B cell (primary cell): ENCODE measurements around the gene GANAB. TPM values are rescaled to one million over a fixed set of nuclear protein-coding genes. Genes with fewer than 3 reads are reported as not detected.

Experiments used
- ATAC-seq: fragments of 200-7000 bp; cut with Tn5 transposase; one replicate; pipeline ENCODE4 v1.10.0; 2021; ENCODE audit warnings: low read depth, mild to moderate bottlenecking, moderate number of reproducible peaks, moderate library complexity
- CTCF ChIA-PET: fragments of 350-600 bp; sonication (Branson Sonifier 250); formaldehyde crosslinking; loops from one replicate; lab custom pipeline; 2021; ENCODE audit warnings: antibody characterized with exemption, inconsistent platforms; lab: Charles Lee
- POLR2A ChIA-PET: fragments of 350-600 bp; sonication (Branson Sonifier 250); formaldehyde crosslinking; loops from one replicate; lab custom pipeline; 2021; ENCODE audit warnings: antibody characterized with exemption; lab: Charles Lee
- DNase-seq: peaks from one replicate; pipeline ENCODE4 v3.0.0; 2013
- H2AFZ ChIP-seq: 2 replicates; pipeline ENCODE4 v1.6.1; 2012; ENCODE audit warnings: mild to moderate bottlenecking, low read depth, low read length; ENCODE audit not compliant: insufficient read depth, poor library complexity, severe bottlenecking
- H3K27ac ChIP-seq, 2 donors: 1 replicate in 1 of 2; 2 replicates in 1 of 2; pipeline ENCODE4 v1.5.1; 2012 to 2013; ENCODE audit warnings: low read length in 2 of 2, mild to moderate bottlenecking in 2 of 2, moderate library complexity in 1 of 2
- H3K27me3 ChIP-seq, 4 experiments: fragments of 200-600 bp in 1 of 4; sonication (generic) in 1 of 4; replicated peaks in 1 of 4; 1 replicate in 2 of 4; 2 replicates in 2 of 4; pipeline versions ENCODE4 v1.6.1 to v1.7.0; 2013 to 2016; ENCODE audit warnings: low read length in 3 of 4, mild to moderate bottlenecking in 2 of 4, mixed read lengths in 1 of 4, moderate library complexity in 1 of 4; ENCODE audit not compliant: insufficient read depth in 4 of 4, control insufficient read depth in 3 of 4; ENCODE audit errors: control extremely low read depth in 1 of 4
- H3K36me3 ChIP-seq, 2 experiments: replicated peaks in 1 of 2; 1 replicate in 1 of 2; 2 replicates in 1 of 2; pipeline versions ENCODE4 v1.6.1 to v1.7.1; 2013; ENCODE audit warnings: low read length in 1 of 2; ENCODE audit not compliant: insufficient read depth in 2 of 2, control insufficient read depth in 1 of 2; ENCODE audit errors: control extremely low read depth in 1 of 2, extremely low read depth in 1 of 2
- H3K4me1 ChIP-seq, 2 donors: fragments of 200-600 bp in 1 of 2; sonication (generic) in 1 of 2; 1 replicate in 1 of 2; 2 replicates in 1 of 2; pipeline versions ENCODE4 v1.5.1 to v1.6.1; 2013 to 2017; ENCODE audit warnings: low read length in 2 of 2; ENCODE audit not compliant: control insufficient read depth in 2 of 2, insufficient read depth in 2 of 2
- H3K4me2 ChIP-seq: replicated peaks from 2 replicates; pipeline ENCODE3; 2012; ENCODE audit warnings: mild to moderate bottlenecking, low read depth, low read length; ENCODE audit not compliant: poor library complexity, severe bottlenecking
- H3K4me3 ChIP-seq, 5 experiments: fragments of 200-600 bp in 1 of 5; sonication (generic) in 1 of 5; 1 replicate in 3 of 5; 2 replicates in 2 of 5; pipeline versions ENCODE4 v1.5.1 to v1.7.0; 2011 to 2016; ENCODE audit warnings: low read length in 4 of 5, mild to moderate bottlenecking in 4 of 5, low read depth in 2 of 5, control low read depth in 1 of 5, moderate library complexity in 1 of 5; ENCODE audit not compliant: insufficient read depth in 1 of 5; ENCODE audit errors: control extremely low read depth in 1 of 5, extremely low read depth in 1 of 5
- H3K79me2 ChIP-seq: fragments of 200-600 bp; sonication (generic); one replicate; pipeline ENCODE4 v1.6.0; 2016; ENCODE audit warnings: low read length; ENCODE audit not compliant: control insufficient read depth, insufficient read depth
- H3K9ac ChIP-seq: fragments of 200-600 bp; sonication (generic); 2 replicates; pipeline ENCODE4 v1.6.1; 2017; ENCODE audit warnings: mild to moderate bottlenecking, low read length, moderate library complexity
- H3K9me3 ChIP-seq, 3 donors: one replicate each; pipeline versions ENCODE4 v1.6.1 to v1.7.1; 2013; ENCODE audit warnings: low read length in 2 of 3; ENCODE audit not compliant: control insufficient read depth in 2 of 3, insufficient read depth in 1 of 3; ENCODE audit errors: control extremely low read depth in 1 of 3
- H4K20me1 ChIP-seq: 2 replicates; pipeline ENCODE4 v1.6.0; 2012; ENCODE audit warnings: mild to moderate bottlenecking, low read length; ENCODE audit not compliant: insufficient read depth, control insufficient read depth, poor library complexity, severe bottlenecking
- H3K27ac Mint-ChIP-seq: one replicate; pipeline ENCODE4 v1.8.0; 2021; ENCODE audit warnings: mixed read lengths
- H3K27me3 Mint-ChIP-seq: one replicate; pipeline ENCODE4 v1.8.0; 2021; ENCODE audit warnings: mixed read lengths
- H3K4me1 Mint-ChIP-seq: one replicate; pipeline ENCODE4 v1.8.0; 2021; ENCODE audit warnings: mixed read lengths
- H3K4me3 Mint-ChIP-seq: one replicate; pipeline ENCODE4 v1.8.0; 2021; ENCODE audit warnings: mixed read lengths
- H3K9me3 Mint-ChIP-seq: one replicate; pipeline ENCODE4 v1.8.0; 2022; ENCODE audit warnings: mixed read lengths; ENCODE audit not compliant: insufficient read depth
- CTCF ChIP-seq: fragments of 200-600 bp; IDR thresholded peaks from one replicate; pipeline ENCODE4 v1.8.0; 2022; ENCODE audit warnings: antibody characterized with exemption, mild to moderate bottlenecking
- EZH2 ChIP-seq: IDR thresholded peaks from 2 replicates; pipeline ENCODE4 v1.6.1; 2012; ENCODE audit warnings: borderline replicate concordance, low read depth, mild to moderate bottlenecking, moderate library complexity, low read length; ENCODE audit not compliant: insufficient read depth, poor library complexity, severe bottlenecking
- WGBS: methylation state at CpG from one replicate; pipeline ENCODE4 v1.1.5; 2013; ENCODE audit warnings: missing lambda C conversion rate; ENCODE audit not compliant: insufficient coverage; 5-methylcytosine and 5-hydroxymethylcytosine counted together
- intact Hi-C: fragments of 100-400 bp; cut with micrococcal nuclease; formaldehyde crosslinking; loops from one replicate; pipeline ENCODE4 v1.10.0; 2022
- polyA plus RNA-seq: library from polyadenylated mRNA; depleted of rRNA; stranded (reverse); fragments of >200 nt; gene quantifications from 2 replicates; pipeline ENCODE4 v1.2.3, GENCODE V29; 2012
- total RNA-seq, 2 donors: library from RNA; stranded (reverse); fragments of 120-200 nt in 1 of 2; gene quantifications; 1 replicate in 1 of 2; 2 replicates in 1 of 2; pipeline versions ENCODE4 v1.2.3 to v1.2.4, GENCODE V29; 2013 to 2022

GANAB gene
- total and polyA plus RNA-seq, 2 donors (not counting 1 experiment from before 2014, with no cell fraction given), result 98.7 to 204 TPM

DNA sequence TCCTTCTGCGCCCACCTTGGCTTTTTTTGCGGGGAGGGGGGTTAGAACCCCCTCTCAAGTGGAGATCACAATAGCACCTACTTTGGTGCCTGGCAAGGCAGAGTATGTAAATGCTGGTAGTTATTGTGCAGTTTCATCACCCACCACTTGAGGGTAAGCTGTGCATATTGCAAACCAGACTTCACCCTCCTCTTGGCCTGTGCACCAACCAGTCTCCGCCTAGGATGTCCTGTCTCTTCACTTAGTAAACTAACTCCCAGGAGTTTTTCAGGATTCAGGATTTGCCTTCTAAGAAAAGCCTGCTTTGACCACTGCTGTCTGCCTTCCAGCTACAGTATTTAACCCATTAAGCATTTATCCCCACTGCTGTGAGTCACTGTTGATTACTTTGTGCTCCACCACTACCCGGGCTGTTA is 34.4 kb upstream of the GANAB start:
- Histone ChIP-seq H3K4me3 (no peak overlapping the region), H3K36me3 (peaks cover 1 to 14% of the 10 kb centered on the region in 2 experiments), H4K20me1 (no peaks in the 10 kb centered on the region), H3K9me3 (no peaks in the 10 kb centered on the region), H3K27me3 (no peaks in the 10 kb centered on the region), H3K4me1 (peaks cover 9 to 20% of the 10 kb centered on the region in 2 donors), H2AFZ (peak overlapping the region; percentile 67), H3K27ac (no peak overlapping the region), H3K79me2 (peaks cover 27% of the 10 kb centered on the region), H3K4me2 (no peak overlapping the region), H3K9ac (no peak overlapping the region)
- Mint-ChIP-seq H3K4me1 (peaks cover 30% of the 10 kb centered on the region), H3K4me3 (peak overlapping the region; percentile 62), H3K27me3 (no peaks in the 10 kb centered on the region), H3K27ac (peak overlapping the region; percentile 69), H3K9me3 (no peaks in the 10 kb centered on the region)
- POLR2A ChIA-PET, result interaction anchor here (0.5 to 3.2 kb wide), 13 partner anchors 9 to 1533 kb away, joined by 3 to 16 read pairs (median 3); partner anchors contain the start of genes C11orf98, CSKMT, UQCC3 and ZBTB3
- 33% methylated on average over 1 of the region's 4 CpGs for WGBS
- TF ChIP-seq EZH2 (no peak), CTCF (peak; percentile 37)
- ATAC-seq (peak; percentile 71), DNase-seq (peak; percentile 69)
- intact Hi-C loops, result no loop called here
- CTCF ChIA-PET, result interaction anchor here (0.6 to 3.0 kb wide), 25 partner anchors 9 to 243 kb away, joined by 3 to 32 read pairs (median 5); partner anchors contain the start of genes C11orf98, CSKMT, INTS5 and LBHD1
